HepG2 (cell line): Measurements from ENCODE around the gene RAI2. TPM values are rescaled to one million over a fixed set of nuclear protein-coding genes. Genes with fewer than 3 reads are reported as not detected.

Source experiments
- ATAC-seq: fragments of 200-7000 bp; cut with Tn5 transposase; 3 replicates; pipeline ENCODE4 v1.9.1; 2020; ENCODE audit warnings: mild to moderate bottlenecking, moderate library complexity
- BruUV-seq: library from RNA; stranded (reverse); fragments of 400-500 nt; replicated peaks from 2 replicates; lab custom pipeline; 2021; lab: Mats Ljungman, UMichigan
- CTCF ChIA-PET: fragments of 300-600 bp; formaldehyde crosslinking; extraction: SDS; loops from one replicate; lab custom pipeline; 2021; ENCODE audit warnings: low total read pairs, inconsistent platforms, low intra/inter-chr PET ratio; lab: Yijun Ruan, JAX
- POLR2A ChIA-PET: fragments of 350-600 bp; sonication (Branson Sonifier 250); formaldehyde crosslinking; loops from one replicate; lab custom pipeline; 2020; ENCODE audit warnings: antibody characterized with exemption, inconsistent platforms; lab: Yijun Ruan, JAX
- DNase-seq: peaks from one replicate; pipeline ENCODE4 v3.0.0-alpha.2; 2015; ENCODE audit warnings: low spot score
- FAIRE-seq: peaks from 3 replicates; lab custom pipeline; 2011; peaks lifted over from hg19 to GRCh38; lab: Jason Lieb, UNC
- H2AFZ ChIP-seq: one replicate; pipeline ENCODE4 v1.6.1; 2011; ENCODE audit warnings: low read length, inconsistent platforms
- H3K27ac ChIP-seq: fragments of 300-600 bp; 3 replicates; pipeline ENCODE4 v1.8.0; 2011; ENCODE audit warnings: mixed run types, mild to moderate bottlenecking, mixed read lengths, low read length, inconsistent platforms; ENCODE audit not compliant: insufficient read depth; ENCODE audit errors: extremely low read length
- H3K27me3 ChIP-seq, 2 experiments: fragments of 200-600 bp in 1 of 2; 2 replicates in 1 of 2; 3 replicates in 1 of 2; pipeline versions ENCODE4 v1.6.0 to v1.8.0; 2011; ENCODE audit warnings: low read length in 2 of 2, mild to moderate bottlenecking in 2 of 2, moderate library complexity in 2 of 2, inconsistent platforms in 1 of 2; ENCODE audit not compliant: insufficient read depth in 2 of 2, control insufficient read depth in 1 of 2
- H3K36me3 ChIP-seq, 2 experiments: fragments of 200-600 bp in 1 of 2; replicated peaks in 1 of 2; 2 replicates in 1 of 2; 3 replicates in 1 of 2; pipeline versions ENCODE4 v1.5.1 to v1.8.0; 2011; ENCODE audit warnings: low read length in 2 of 2, inconsistent platforms in 1 of 2; ENCODE audit not compliant: insufficient read depth in 2 of 2, control insufficient read depth in 1 of 2
- H3K4me1 ChIP-seq: 2 replicates; pipeline ENCODE4 v1.5.1; 2012; ENCODE audit warnings: low read length, inconsistent platforms; ENCODE audit not compliant: insufficient read depth
- H3K4me2 ChIP-seq: 2 replicates; pipeline ENCODE4 v1.6.0; 2011; ENCODE audit warnings: low read depth, low read length, inconsistent platforms
- H3K4me3 ChIP-seq, 3 experiments: fragments of 200-600 bp in 1 of 3; sonication (generic), shearing (Covaris generic) in 1 of 3; replicated peaks in 1 of 3; 2 replicates each; pipeline ENCODE4 v1.5.1; 2011 to 2016; ENCODE audit warnings: low read length in 3 of 3, inconsistent platforms in 2 of 3, low read depth in 2 of 3, mild to moderate bottlenecking in 2 of 3, control low read depth in 1 of 3, mixed read lengths in 1 of 3; ENCODE audit not compliant: insufficient read depth in 1 of 3
- H3K79me2 ChIP-seq: one replicate; pipeline ENCODE4 v1.6.1; 2011; ENCODE audit warnings: low read length, inconsistent platforms; ENCODE audit not compliant: insufficient read depth
- H3K9ac ChIP-seq: 2 replicates; pipeline ENCODE4 v1.6.0; 2011; ENCODE audit warnings: mild to moderate bottlenecking, low read depth, low read length, inconsistent platforms; ENCODE audit not compliant: insufficient read depth
- H3K9me3 ChIP-seq: 2 replicates; pipeline ENCODE4 v1.5.1; 2012; ENCODE audit warnings: mild to moderate bottlenecking, low read length
- H4K20me1 ChIP-seq: 2 replicates; pipeline ENCODE4 v1.6.0; 2011; ENCODE audit warnings: inconsistent platforms, mild to moderate bottlenecking, low read length, moderate library complexity; ENCODE audit not compliant: insufficient read depth
- BHLHE40 ChIP-seq: IDR thresholded peaks from 2 replicates; pipeline ENCODE4 v1.6.1; 2011; ENCODE audit warnings: low read length, improper control_type of control experiment
- HMG20B ChIP-seq: conservative IDR thresholded peaks from 2 replicates; pipeline ENCODE4 v1.6.1; 2016; ENCODE audit warnings: missing genetic modification reagents, missing compliant biosample characterization
- LRRFIP1 ChIP-seq: sonication (generic); formaldehyde crosslinking; conservative IDR thresholded peaks from 2 replicates; pipeline ENCODE4 v1.4.0; 2020; ENCODE audit warnings: missing genetic modification reagents
- POLR2A ChIP-seq, 2 experiments: IDR thresholded peaks; 2 replicates each; pipeline ENCODE4 v1.6.1; 2011; ENCODE audit warnings: low read depth in 2 of 2, low read length in 2 of 2, mild to moderate bottlenecking in 1 of 2, moderate library complexity in 1 of 2; ENCODE audit not compliant: insufficient read depth in 1 of 2
- RAD21 ChIP-seq: fragments of 450-650 bp; formaldehyde crosslinking; IDR thresholded peaks from 2 replicates; pipeline ENCODE4 v1.5.0; 2020; ENCODE audit warnings: mild to moderate bottlenecking
- TP53 ChIP-seq: sonication (generic); formaldehyde crosslinking; conservative IDR thresholded peaks from 2 replicates; pipeline ENCODE4 v1.4.0; 2020; ENCODE audit warnings: missing genetic modification reagents
- ZKSCAN5 ChIP-seq: sonication (generic); formaldehyde crosslinking; IDR thresholded peaks from 2 replicates; pipeline ENCODE4 v1.5.1; 2020; ENCODE audit warnings: mild to moderate bottlenecking, missing genetic modification reagents
- ZNF230 ChIP-seq: sonication (generic); formaldehyde crosslinking; IDR thresholded peaks from 2 replicates; pipeline ENCODE4 v1.4.0; 2020; ENCODE audit warnings: mild to moderate bottlenecking, missing genetic modification reagents
- ZNF33B ChIP-seq: sonication (generic); formaldehyde crosslinking; IDR thresholded peaks from 2 replicates; pipeline ENCODE4 v1.5.1; 2020; ENCODE audit warnings: mild to moderate bottlenecking, missing genetic modification reagents
- ZNF496 ChIP-seq: sonication (generic); formaldehyde crosslinking; IDR thresholded peaks from 2 replicates; pipeline ENCODE4 v1.8.1; 2023; ENCODE audit warnings: mild to moderate bottlenecking, moderate library complexity, missing genetic modification reagents; ENCODE audit not compliant: insufficient replicate concordance
- ZNF784 ChIP-seq: sonication (generic); formaldehyde crosslinking; IDR thresholded peaks from 2 replicates; pipeline ENCODE4 v1.5.1; 2020; ENCODE audit warnings: missing genetic modification reagents, mild to moderate bottlenecking, borderline replicate concordance
- WGBS: methylation state at CpG from one replicate; pipeline ENCODE4 v1.1.6; 2017; ENCODE audit warnings: low lambda C conversion rate; 5-methylcytosine and 5-hydroxymethylcytosine counted together
- in situ Hi-C: cut with HindIII; loops from 2 replicates; pipeline ENCODE4 v1.10.0; 2017; ENCODE audit warnings: low pct_unique_long_range_greater_than_20kb; ENCODE audit not compliant: extremely low pct_ligation_motif_present
- intact Hi-C: fragments of 100-400 bp; cut with micrococcal nuclease; formaldehyde crosslinking; loops from one replicate; pipeline ENCODE4 v1.10.0; 2022; ENCODE audit not compliant: unreplicated experiment
- polyA plus RNA-seq, 8 experiments: library from polyadenylated mRNA; depleted of rRNA in 3 of 8; stranded (reverse) in 7 of 8; unstranded in 1 of 8; fragments of >200 nt; fragmentation: Illumina TruSeq in 4 of 8; extraction: Trizol in 4 of 8; gene quantifications; 2 replicates each; pipeline versions ENCODE4 v1.2.1 to v1.2.3, GENCODE V29; 2011 to 2016; ENCODE audit warnings: low read depth in 4 of 8, missing spikeins in 1 of 8, mixed read lengths in 1 of 8; ENCODE audit not compliant: insufficient read depth in 1 of 8
- total RNA-seq, 5 experiments: library from RNA; depleted of rRNA; stranded (reverse); fragments of >200 nt; fragmentation: Illumina TruSeq; extraction: Trizol; gene quantifications; 2 replicates each; pipeline ENCODE4 v1.2.3, GENCODE V29; 2016; ENCODE audit warnings: low read depth in 1 of 5

The RAI2 gene
- total and polyA plus RNA-seq, 2 of the 13 experiments (the other 11 are each of a cell fraction or from before 2014, with no cell fraction given) = not detected

- FAIRE-seq = no peak
- DNase-seq = no peak
These were observed 15.0 kb upstream of the RAI2 start for GRCh38 chrX:17876135-17876534.

GRCh38 chrX:17869580-17869979, 8.5 kb upstream of the RAI2 start:
- Histone ChIP-seq H3K36me3 (no peaks in the 10 kb centered on the region), H4K20me1 (no peaks in the 10 kb centered on the region), H3K9me3 (no peaks in the 10 kb centered on the region), H3K4me2 (no peak overlapping the region), H3K4me3 (no peak overlapping the region), H2AFZ (no peak overlapping the region), H3K27ac (no peak overlapping the region), H3K9ac (no peak overlapping the region), H3K4me1 (no peaks in the 10 kb centered on the region), H3K27me3 (peaks cover 0 to 2% of the 10 kb centered on the region in 2 experiments; a peak in 1 of 5 replicates), H3K79me2 (no peaks in the 10 kb centered on the region)
- BruUV-seq = no TSS peak
- no peak for TF ChIP-seq ZKSCAN5 (CRISPR knock-in tag)
- no peak for TF ChIP-seq ZNF496 (CRISPR knock-in tag)
- TF ChIP-seq ZNF33B (CRISPR knock-in tag) = no peak
- TF ChIP-seq ZNF784 (CRISPR knock-in tag) = no peak
- TF ChIP-seq BHLHE40 = no peak
- no peak for TF ChIP-seq TP53
- TF ChIP-seq HMG20B (CRISPR knock-in tag) = no peak
- TF ChIP-seq LRRFIP1 (CRISPR knock-in tag) = no peak
- intact Hi-C loops = no loop called here
- in situ Hi-C loops = no loop called here
- no peak for DNase-seq
- POLR2A ChIA-PET = no interaction called here
- no peak for FAIRE-seq
- no peak for ATAC-seq
- 0% methylated on average over 2 of the region's 2 CpGs for WGBS
- CTCF ChIA-PET = no interaction called here

More at GRCh38 chrX:17876135-17876534, 15.0 kb upstream of the RAI2 start:
- no peak for ATAC-seq
- no peak overlapping the region for H3K9ac ChIP-seq
- H3K4me1 ChIP-seq = no peaks in the 10 kb centered on the region
- in situ Hi-C loops (no loop called here), intact Hi-C loops (no loop called here)
- no peak overlapping the region for H3K27ac ChIP-seq
- TF ChIP-seq POLR2A (IDR thresholded peaks at IDR 0.05; ENCODE audit: insufficient read depth in 1 of 2, low read depth in 2 of 2, low read length in 2 of 2) (no peak), RAD21 (CRISPR knock-in tag) (no peak), ZNF230 (CRISPR knock-in tag) (no peak)
- H3K27me3 ChIP-seq = no peaks in the 10 kb centered on the region
- no TSS peak for BruUV-seq
- H3K36me3 ChIP-seq = no peaks in the 10 kb centered on the region
- CTCF ChIA-PET = no interaction called here
- no peaks in the 10 kb centered on the region for H3K79me2 ChIP-seq
- POLR2A ChIA-PET = no interaction called here
- H4K20me1 ChIP-seq = no peaks in the 10 kb centered on the region
- no peak overlapping the region for H3K4me2 ChIP-seq
- H2AFZ ChIP-seq = no peak overlapping the region
- H3K9me3 ChIP-seq = no peaks in the 10 kb centered on the region
- no peak overlapping the region for H3K4me3 ChIP-seq
